GM18858 (cell line): Measurements from ENCODE around the gene ISG20.
A peak's percentile ranks its signal among the peaks of the same experiment; 100 is the strongest.

Experiments
- ATAC-seq: cut with Tn5 transposase; IDR thresholded peaks from one replicate; pipeline ENCODE4 v1.9.1; 2021; ENCODE audit not compliant: unreplicated experiment

The ISG20 gene

GRCh38 chr15:88638626-88639372, at the start of gene ISG20:
Gene ISG20 (plus strand): TSS chr15:88639016. CDS start chr15:88639367, 351 bp downstream.
- ATAC-seq = peak; percentile 67

- no peak for ATAC-seq
These were observed 48.1 kb upstream of the ISG20 start for GRCh38 chr15:88590759-88591158.

- ATAC-seq = no peak
These were observed 47.4 kb upstream of the ISG20 start for GRCh38 chr15:88591384-88591783.

- no peak for ATAC-seq
These were observed 34.9 kb upstream of the ISG20 start for GRCh38 chr15:88603885-88604284.

GRCh38 chr15:88604381-88605188, 34.2 kb upstream of the ISG20 start:
- no peak for ATAC-seq

- no peak for ATAC-seq
These were observed 33.4 kb upstream of the ISG20 start for GRCh38 chr15:88605189-88606069.

- ATAC-seq = no peak
These were observed 32.6 kb upstream of the ISG20 start for GRCh38 chr15:88606070-88606794.

- ATAC-seq = no peak
These were observed 30.9 kb upstream of the ISG20 start for GRCh38 chr15:88607951-88608350.

- ATAC-seq = no peak
These were observed 30.1 kb upstream of the ISG20 start for GRCh38 chr15:88608607-88609181.

GRCh38 chr15:88609344-88610090, 29.3 kb upstream of the ISG20 start:
- no peak for ATAC-seq

- ATAC-seq = no peak
These were observed 28.1 kb upstream of the ISG20 start for GRCh38 chr15:88610701-88611231.

GRCh38 chr15:88612186-88612796, 26.5 kb upstream of the ISG20 start:
- ATAC-seq = no peak

GRCh38 chr15:88613074-88613944, 25.5 kb upstream of the ISG20 start:
- no peak for ATAC-seq

- no peak for ATAC-seq
These were observed 23.3 kb upstream of the ISG20 start for GRCh38 chr15:88615303-88616107.

- no peak for ATAC-seq
These were observed 22.6 kb upstream of the ISG20 start for GRCh38 chr15:88616240-88616639.

GRCh38 chr15:88617031-88617722, 21.6 kb upstream of the ISG20 start:
- ATAC-seq = no peak
